Fibroblast of pulmonary artery (primary cell): ENCODE results near the gene ASB18.
"Not testable (repeated sequence)": the region's sequence is repeated elsewhere in the genome, so short reads cannot be mapped to it uniquely, and the experiment has no call there.

Experiments
- DNase-seq: peaks from one replicate; pipeline ENCODE4 v3.0.0-alpha.2; 2010; ENCODE audit warnings: low read depth
- H3K4me3 ChIP-seq: replicated peaks from 2 replicates; pipeline ENCODE4 v1.5.1; 2011; ENCODE audit warnings: low read depth, mild to moderate bottlenecking, control low read depth, low read length, moderate library complexity
- CTCF ChIP-seq: IDR thresholded peaks from 2 replicates; pipeline ENCODE4 v1.5.1; 2011; ENCODE audit warnings: mild to moderate bottlenecking, control low read depth, low read length, inconsistent platforms; ENCODE audit errors: missing control alignments

The ASB18 gene

GRCh38 chr2:236286873-236287545 lies 22.8 kb upstream of the ASB18 start:
- no peak overlapping the region for H3K4me3 ChIP-seq
- DNase-seq: no peak
- TF ChIP-seq CTCF: no peak

GRCh38 chr2:236284208-236284607 lies 20.0 kb upstream of the ASB18 start:
- H3K4me3 ChIP-seq: no peak overlapping the region
- no peak for TF ChIP-seq CTCF
- no peak for DNase-seq

- no peak for TF ChIP-seq CTCF
- H3K4me3 ChIP-seq: no peak overlapping the region
- no peak for DNase-seq
Measured at GRCh38 chr2:236282406-236282805, 18.2 kb upstream of the ASB18 start.

GRCh38 chr2:236281423-236281822 lies 17.2 kb upstream of the ASB18 start:
- DNase-seq: no peak

GRCh38 chr2:236273126-236273525 lies 8.9 kb upstream of the ASB18 start:
- no peak for TF ChIP-seq CTCF
- DNase-seq: no peak
- H3K4me3 ChIP-seq: no peak overlapping the region

More at GRCh38 chr2:236281423-236281822, 17.2 kb upstream of the ASB18 start:
- H3K4me3 ChIP-seq: no peak overlapping the region
- no peak for TF ChIP-seq CTCF

GRCh38 chr2:236271851-236272250 lies 7.6 kb upstream of the ASB18 start:
- no peak for DNase-seq
- no peak for TF ChIP-seq CTCF
- H3K4me3 ChIP-seq: no peak overlapping the region

GRCh38 chr2:236269876-236270275 lies 5.7 kb upstream of the ASB18 start:
- H3K4me3 ChIP-seq, DNase-seq: not testable (repeated sequence)
